Measurements from ENCODE around the gene ABCA4. TPM values are rescaled to one million over a fixed set of nuclear protein-coding genes. Genes with fewer than 3 reads are reported as not detected.
"Not testable (repeated sequence)": the region's sequence is repeated elsewhere in the genome, so short reads cannot be mapped to it uniquely, and the experiment has no call there.

The ABCA4 gene
- total RNA-seq, 1 donor from 2014 or later = not detected

DNA sequence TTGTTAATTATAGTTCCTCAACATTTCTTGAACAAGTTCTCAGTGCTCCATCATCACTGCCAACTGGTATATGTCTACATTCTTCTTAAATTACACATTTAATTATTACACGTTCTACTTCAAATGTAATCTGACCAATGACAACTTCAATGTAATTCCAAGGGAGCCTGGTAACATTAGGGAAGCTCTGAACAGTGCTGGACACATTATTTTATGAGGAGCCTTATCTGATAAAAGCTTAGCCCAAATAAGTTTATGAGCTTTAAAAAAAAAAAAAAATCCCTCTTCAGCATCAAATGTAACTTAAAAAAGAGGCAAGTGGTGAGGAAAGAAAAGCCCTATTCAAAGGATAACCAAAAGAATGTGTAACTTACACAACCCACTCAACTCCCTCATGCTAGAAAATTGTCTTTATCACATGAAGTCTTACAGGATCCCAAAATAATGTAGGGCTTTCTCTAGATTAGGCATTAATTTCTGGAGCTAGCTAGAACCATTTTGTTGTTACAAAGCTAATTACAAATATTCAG lies 35.2 kb upstream of the ABCA4 start:
- H3K27ac Mint-ChIP-seq = no peak overlapping the region
- no peak for TF ChIP-seq CTCF (IDR thresholded peaks at IDR 0.05)
- DNase-seq (no peak), ATAC-seq (ENCODE audit: low read depth) (no peak)
- H3K27me3 Mint-ChIP-seq = peaks cover 6% of the 10 kb centered on the region
- H3K4me1 Mint-ChIP-seq = no peaks in the 10 kb centered on the region
- ChIA-PET CTCF (no interaction called here), POLR2A (no interaction called here)
- no peak overlapping the region for H3K4me3 Mint-ChIP-seq
- intact Hi-C loops (cut with micrococcal nuclease) = no loop called here
- no peaks in the 10 kb centered on the region for H3K36me3 Mint-ChIP-seq (ENCODE audit: low read depth)
- H3K9me3 Mint-ChIP-seq = peaks cover 7% of the 10 kb centered on the region

GRCh38 chr1:94154989-94155388 lies 34.0 kb upstream of the ABCA4 start:
- ATAC-seq (ENCODE audit: low read depth) (no peak), DNase-seq (no peak)
- H3K4me1 Mint-ChIP-seq = no peaks in the 10 kb centered on the region
- ChIA-PET CTCF (no interaction called here), POLR2A (no interaction called here)
- peaks cover 2% of the 10 kb centered on the region for H3K27me3 Mint-ChIP-seq
- intact Hi-C loops (cut with micrococcal nuclease) = no loop called here
- no peak for TF ChIP-seq CTCF (IDR thresholded peaks at IDR 0.05)
- peaks cover 7% of the 10 kb centered on the region for H3K9me3 Mint-ChIP-seq
- H3K4me3 Mint-ChIP-seq = no peak overlapping the region
- no peak overlapping the region for H3K27ac Mint-ChIP-seq
- H3K36me3 Mint-ChIP-seq (ENCODE audit: low read depth) = no peaks in the 10 kb centered on the region

DNA sequence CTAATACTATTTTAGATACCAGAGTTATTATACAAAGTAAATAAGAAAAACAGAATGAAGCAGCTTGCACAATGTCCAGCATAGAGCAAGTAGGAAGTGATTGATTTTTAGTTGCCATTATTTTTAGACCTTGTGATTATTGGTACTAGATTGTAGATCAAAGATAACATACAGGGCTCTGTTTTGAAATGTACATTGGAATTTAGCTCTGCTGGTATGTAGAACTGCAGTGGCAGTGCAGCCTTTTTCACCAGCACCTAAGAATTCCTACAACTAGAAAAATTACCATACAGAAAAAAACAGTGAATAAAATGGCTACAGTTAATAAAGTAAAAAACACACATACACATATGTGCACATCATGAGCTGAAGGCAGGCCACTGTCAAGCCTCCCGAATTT lies 32.2 kb upstream of the ABCA4 start:
- TF ChIP-seq CTCF (IDR thresholded peaks at IDR 0.05) = no peak
- Mint-ChIP-seq H3K9me3 (peaks cover 5% of the 10 kb centered on the region), H3K27ac (no peak overlapping the region), H3K4me1 (no peaks in the 10 kb centered on the region), H3K36me3 (ENCODE audit: low read depth) (no peaks in the 10 kb centered on the region), H3K27me3 (no peaks in the 10 kb centered on the region), H3K4me3 (no peak overlapping the region)
- ATAC-seq (ENCODE audit: low read depth) = no peak
- ChIA-PET CTCF (no interaction called here), POLR2A (no interaction called here)
- intact Hi-C loops (cut with micrococcal nuclease) = no loop called here
- DNase-seq = no peak

DNA sequence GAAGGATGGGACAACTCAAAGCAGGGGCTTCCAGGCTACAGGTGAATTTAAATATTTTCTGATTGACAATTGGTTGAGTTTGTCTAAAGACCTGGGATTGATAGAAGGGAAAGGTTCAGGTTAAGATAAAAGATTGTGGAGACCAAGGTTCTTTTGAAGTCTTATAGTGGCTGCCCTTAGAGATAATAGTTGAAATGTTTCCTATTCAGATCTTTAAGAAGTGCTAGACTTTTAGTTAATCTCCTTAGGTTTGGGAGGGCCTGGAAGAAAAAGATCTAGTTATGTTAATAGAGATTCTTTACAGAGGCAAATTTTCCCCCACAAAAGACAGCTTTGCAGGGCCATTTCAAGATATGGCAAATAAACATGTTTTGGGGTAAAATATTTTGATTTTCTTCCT lies 28.2 kb upstream of the ABCA4 start:
- H3K27ac Mint-ChIP-seq; H3K36me3 Mint-ChIP-seq (ENCODE audit: low read depth); DNase-seq; H3K27me3 Mint-ChIP-seq; ATAC-seq (ENCODE audit: low read depth); H3K9me3 Mint-ChIP-seq; POLR2A ChIA-PET; CTCF ChIA-PET; H3K4me1 Mint-ChIP-seq; H3K4me3 Mint-ChIP-seq; intact Hi-C loops (cut with micrococcal nuclease): not testable (repeated sequence)

DNA sequence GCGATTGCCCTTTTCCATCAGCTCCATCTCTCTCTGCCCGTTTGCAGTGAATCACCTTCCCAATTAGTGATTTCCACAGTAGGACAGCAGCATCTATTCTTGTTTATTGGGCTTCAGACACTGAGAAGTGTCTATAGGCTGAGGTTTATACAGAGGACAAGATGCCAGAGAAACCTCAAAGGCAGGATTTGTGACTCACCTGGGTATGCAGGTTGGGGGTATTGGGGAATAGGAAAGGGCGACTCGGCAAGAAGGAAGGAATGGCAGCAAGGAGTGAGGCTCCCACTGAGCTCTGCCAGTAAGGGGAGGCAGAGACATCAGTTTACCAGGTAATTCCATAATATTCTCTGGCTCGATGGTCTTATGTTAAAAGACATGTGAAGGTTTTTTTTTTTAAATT lies 25.3 kb upstream of the ABCA4 start:
- CTCF ChIA-PET = no interaction called here
- no peak for TF ChIP-seq CTCF (IDR thresholded peaks at IDR 0.05)
- H3K27me3 Mint-ChIP-seq = peaks cover 4% of the 10 kb centered on the region
- no peaks in the 10 kb centered on the region for H3K9me3 Mint-ChIP-seq
- intact Hi-C loops (cut with micrococcal nuclease) = no loop called here
- H3K4me3 Mint-ChIP-seq = no peak overlapping the region
- DNase-seq (no peak), ATAC-seq (ENCODE audit: low read depth) (no peak)
- no peak overlapping the region for H3K27ac Mint-ChIP-seq
- H3K4me1 Mint-ChIP-seq = no peaks in the 10 kb centered on the region
- POLR2A ChIA-PET = no interaction called here
- H3K36me3 Mint-ChIP-seq (ENCODE audit: low read depth) = no peaks in the 10 kb centered on the region

- peaks cover 4% of the 10 kb centered on the region for H3K27me3 Mint-ChIP-seq
- no peak overlapping the region for H3K27ac Mint-ChIP-seq
- TF ChIP-seq CTCF (IDR thresholded peaks at IDR 0.05) = no peak
- ChIA-PET CTCF (no interaction called here), POLR2A (no interaction called here)
- no peak for DNase-seq
- H3K4me3 Mint-ChIP-seq = no peak overlapping the region
- no peaks in the 10 kb centered on the region for H3K36me3 Mint-ChIP-seq (ENCODE audit: low read depth)
- no peaks in the 10 kb centered on the region for H3K4me1 Mint-ChIP-seq
- intact Hi-C loops (cut with micrococcal nuclease) = no loop called here
- peaks cover 2% of the 10 kb centered on the region for H3K9me3 Mint-ChIP-seq
- no peak for ATAC-seq (ENCODE audit: low read depth)
Observed at GRCh38 chr1:94144836-94145235, 23.9 kb upstream of the ABCA4 start.
